ENCODE measurements around the gene TBX15. TPM values are rescaled to one million over a fixed set of nuclear protein-coding genes. Genes with fewer than 3 reads are reported as not detected.

The TBX15 gene
- total and polyA plus RNA-seq, 4 donors: 0.07 to 0.31 (median 0.24) TPM

GRCh38 chr1:118970451-118970850, 17.7 kb downstream of the TBX15 start:
- Histone ChIP-seq H3K4me1 (ENCODE audit: control insufficient read depth in 5 of 5, insufficient read depth in 5 of 5, low read length in 5 of 5) (peaks cover 0 to 3% (median 0%) of the 10 kb centered on the region in 5 donors), H3K27ac (ENCODE audit: low read depth in 1 of 2, low read length in 1 of 2) (no peak overlapping the region), H3K36me3 (ENCODE audit: control insufficient read depth in 4 of 4, insufficient read depth in 4 of 4, low read length in 4 of 4) (no peaks in the 10 kb centered on the region), H3K4me3 (no peak overlapping the region), H3K9me3 (ENCODE audit: control insufficient read depth in 4 of 4, insufficient read depth in 3 of 4, low read length in 3 of 4) (peaks cover 0 to 2% (median 0%) of the 10 kb centered on the region in 4 donors), H3K27me3 (ENCODE audit: control insufficient read depth in 3 of 3, insufficient read depth in 3 of 3, low read length in 2 of 3) (peaks cover 6 to 54% (median 35%) of the 10 kb centered on the region in 3 donors), H3K9ac (ENCODE audit: insufficient read depth in 1 of 2, low read length in 2 of 2) (no peak overlapping the region)
- no peak for TF ChIP-seq CTCF (IDR thresholded peaks at IDR 0.05; ENCODE audit: control extremely low read depth, extremely low read depth)
- no peak for DNase-seq
- no peak for ATAC-seq (ENCODE audit: insufficient read depth, low FRiP score)
- WGBS, 2 donors: 77% methylated on average over 2 of the region's 2 CpGs

- DNase-seq (peak in 2 of 3 donors; percentile 20 to 43), ATAC-seq (ENCODE audit: insufficient read depth, low FRiP score) (peak; percentile 48)
- H3K4me3 ChIP-seq: no peak overlapping the region
- no peaks in the 10 kb centered on the region for H3K27me3 ChIP-seq (ENCODE audit: control insufficient read depth in 3 of 3, insufficient read depth in 3 of 3, low read length in 2 of 3)
- H3K9me3 ChIP-seq (ENCODE audit: control insufficient read depth in 4 of 4, insufficient read depth in 3 of 4, low read length in 3 of 4): peaks cover 0 to 2% (median 0%) of the 10 kb centered on the region in 4 donors
- no peak overlapping the region for H3K27ac ChIP-seq (ENCODE audit: low read depth in 1 of 2, low read length in 1 of 2)
- H3K4me1 ChIP-seq (ENCODE audit: control insufficient read depth in 5 of 5, insufficient read depth in 5 of 5, low read length in 5 of 5): peaks cover 0 to 8% (median 0%) of the 10 kb centered on the region in 5 donors
- no peak for TF ChIP-seq CTCF (IDR thresholded peaks at IDR 0.05; ENCODE audit: control extremely low read depth, extremely low read depth)
- WGBS, 2 donors: 80 to 85% methylated on average over 3 of the region's 3 CpGs
- no peaks in the 10 kb centered on the region for H3K36me3 ChIP-seq (ENCODE audit: control insufficient read depth in 4 of 4, insufficient read depth in 4 of 4, low read length in 4 of 4)
- no peak overlapping the region for H3K9ac ChIP-seq (ENCODE audit: insufficient read depth in 1 of 2, low read length in 2 of 2)
Observed at GRCh38 chr1:118963456-118964430, 24.4 kb downstream of the TBX15 start.

GRCh38 chr1:118963138-118963455, 25.0 kb downstream of the TBX15 start:
- Histone ChIP-seq H3K4me1 (ENCODE audit: control insufficient read depth in 5 of 5, insufficient read depth in 5 of 5, low read length in 5 of 5) (peaks cover 0 to 8% (median 0%) of the 10 kb centered on the region in 5 donors), H3K9ac (ENCODE audit: insufficient read depth in 1 of 2, low read length in 2 of 2) (no peak overlapping the region), H3K27me3 (ENCODE audit: control insufficient read depth in 3 of 3, insufficient read depth in 3 of 3, low read length in 2 of 3) (no peaks in the 10 kb centered on the region), H3K27ac (ENCODE audit: low read depth in 1 of 2, low read length in 1 of 2) (no peak overlapping the region), H3K36me3 (ENCODE audit: control insufficient read depth in 4 of 4, insufficient read depth in 4 of 4, low read length in 4 of 4) (no peaks in the 10 kb centered on the region), H3K9me3 (ENCODE audit: control insufficient read depth in 4 of 4, insufficient read depth in 3 of 4, low read length in 3 of 4) (peaks cover 0 to 2% (median 0%) of the 10 kb centered on the region in 4 donors), H3K4me3 (no peak overlapping the region)
- TF ChIP-seq CTCF (IDR thresholded peaks at IDR 0.05; ENCODE audit: control extremely low read depth, extremely low read depth): no peak
- DNase-seq (no peak), ATAC-seq (ENCODE audit: insufficient read depth, low FRiP score) (no peak)
- WGBS, 2 donors: 77 to 88% methylated on average over 2 of the region's 2 CpGs

Data from lung (tissue), 12 donors.